Stimulated activated CD4-positive, alpha-beta T cell treated with anti-CD3 and anti-CD28 coated beads, Interleukin-2, amount 100 ng/mL, for 4 hours (primary cell): ENCODE results near the gene LRRC4C.
"Not testable (repeated sequence)": the region's sequence is repeated elsewhere in the genome, so short reads cannot be mapped to it uniquely, and the experiment has no call there.

ENCODE experiments used
- DNase-seq: peaks from one replicate; pipeline ENCODE4 v3.0.0-alpha.2; 2020; ENCODE audit warnings: low read depth

Gene LRRC4C

GRCh38 chr11:41018224-41018623 is 441.2 kb downstream of the LRRC4C start:
- no peak for DNase-seq

DNA sequence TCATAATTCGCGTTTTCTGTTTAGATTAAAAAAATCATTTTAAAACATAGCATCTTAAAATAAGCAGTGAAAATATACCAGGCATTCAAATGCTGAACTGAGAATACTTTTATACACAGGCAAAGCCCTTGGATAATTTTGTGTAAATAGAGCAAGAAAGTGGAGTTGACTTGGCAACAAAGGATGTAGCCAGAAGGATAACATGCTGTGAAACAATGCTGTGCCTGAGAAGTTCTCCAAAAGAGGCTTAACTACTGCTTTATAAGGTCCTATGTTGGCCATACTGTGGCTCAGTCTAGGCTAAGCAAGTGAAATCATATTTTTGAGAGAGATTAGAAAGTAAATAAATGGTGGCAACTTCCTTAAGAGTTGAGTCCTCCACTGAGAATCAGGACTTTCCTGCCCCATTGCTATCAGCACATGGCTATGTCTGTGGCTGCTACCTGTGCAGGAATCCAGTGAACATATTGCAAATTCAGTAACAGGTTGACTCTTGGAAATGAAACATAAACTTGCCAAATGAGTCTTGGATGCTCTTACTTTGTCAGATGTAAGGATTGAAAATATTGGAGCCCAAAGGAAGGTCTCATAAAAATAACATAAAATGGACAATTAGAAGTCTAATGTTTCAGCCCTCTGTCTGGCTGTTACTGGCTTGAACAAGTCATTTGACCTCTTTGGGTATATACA is 448.9 kb downstream of the LRRC4C start:
- no peak for DNase-seq

GRCh38 chr11:41005986-41006385 is 453.5 kb downstream of the LRRC4C start:
- no peak for DNase-seq

DNA sequence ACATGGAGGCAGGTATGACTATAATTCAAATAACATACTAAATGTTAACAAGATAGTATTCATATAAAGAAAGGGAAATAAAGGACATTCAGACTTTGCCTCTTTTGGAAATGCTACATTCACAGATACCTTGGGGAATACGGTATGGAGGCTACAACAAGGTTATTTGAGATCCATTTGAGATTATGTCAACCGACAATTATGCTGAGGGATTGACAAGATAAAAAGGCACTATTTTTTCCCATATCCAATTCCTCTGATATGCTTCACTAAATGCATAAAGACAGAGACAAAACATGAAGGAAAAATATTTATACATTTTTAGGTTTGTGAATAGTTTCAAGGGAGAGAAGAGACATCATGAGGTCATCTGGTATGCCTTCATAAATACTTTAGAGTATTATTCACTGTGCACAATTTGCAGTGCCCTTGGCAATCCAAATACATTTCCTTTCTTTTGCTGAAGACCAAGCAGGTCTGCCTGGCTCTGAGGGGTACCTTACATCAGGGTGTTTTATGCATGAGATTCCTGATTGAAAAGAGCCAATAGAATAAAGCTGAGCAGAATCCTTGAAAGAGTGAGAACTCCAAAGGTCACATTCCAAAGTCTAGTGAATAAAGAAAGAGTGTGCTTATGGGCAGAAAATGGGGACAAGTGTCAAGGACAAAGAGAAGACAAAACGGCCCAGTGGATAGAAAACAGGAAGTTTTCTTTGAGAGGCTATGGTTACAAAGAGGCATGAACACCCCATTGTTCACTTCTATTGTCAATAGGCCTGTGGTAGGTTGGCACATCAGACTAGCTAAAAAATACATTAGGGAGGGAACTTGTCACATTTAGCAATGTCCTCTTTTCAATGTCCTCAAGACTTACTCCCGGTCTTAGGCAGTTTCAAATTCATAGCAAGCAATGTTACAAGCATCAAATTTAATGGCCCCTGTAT is 455.8 kb downstream of the LRRC4C start:
- DNase-seq = no peak

- no peak for DNase-seq
Measured at GRCh38 chr11:40998920-40999319, 460.5 kb downstream of the LRRC4C start.

DNA sequence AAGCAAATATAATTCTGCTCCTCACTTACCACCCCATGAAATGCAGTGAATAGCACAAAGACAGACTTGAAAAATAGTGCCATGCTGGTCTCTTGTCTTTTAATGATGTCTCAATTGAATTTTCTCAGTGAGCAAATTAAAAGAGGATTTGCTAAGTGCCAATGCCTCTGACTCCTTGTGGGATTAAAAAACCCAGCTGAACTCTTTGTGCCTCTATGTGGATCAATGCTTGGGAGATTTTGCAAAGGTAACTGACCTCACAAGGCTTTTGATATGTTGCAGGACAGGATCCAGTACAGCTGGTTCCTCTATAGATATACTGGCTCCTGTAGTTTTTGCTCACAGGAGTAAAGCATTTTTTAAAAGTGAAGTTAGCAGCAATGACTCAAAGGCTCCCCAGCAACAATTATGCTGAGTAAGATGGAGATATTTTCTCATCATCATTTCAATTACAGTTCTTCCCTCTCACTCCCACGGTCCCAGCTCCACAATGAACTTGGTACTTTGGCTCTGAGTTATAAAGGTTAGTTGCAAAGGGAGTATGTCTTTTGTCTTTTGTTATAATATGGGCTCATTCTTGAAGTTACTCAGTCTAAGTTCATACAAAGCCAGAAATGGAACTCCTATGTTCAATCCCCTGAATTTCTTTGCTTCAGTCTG is 471.5 kb downstream of the LRRC4C start:
- no peak for DNase-seq

DNA sequence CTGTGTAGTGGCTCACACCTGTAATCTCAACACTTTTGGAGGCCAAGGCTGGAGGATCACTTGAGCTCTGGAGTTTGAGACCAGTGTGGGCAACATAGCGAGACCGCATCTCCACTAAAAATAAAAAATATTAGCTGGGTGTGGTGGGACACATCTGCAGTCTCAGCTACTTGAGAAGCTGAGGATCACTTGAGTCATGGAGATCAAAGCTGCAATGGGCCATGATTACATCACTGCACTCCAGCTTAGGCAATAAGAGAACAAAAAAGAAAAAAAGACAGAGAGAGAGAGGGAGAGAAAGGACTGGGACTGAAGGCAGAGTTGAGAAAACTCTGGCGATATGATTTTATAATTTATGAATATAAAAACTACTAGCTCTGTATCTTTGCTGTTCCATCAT is 473.1 kb downstream of the LRRC4C start:
- DNase-seq = no peak

GRCh38 chr11:40975076-40975475 is 484.4 kb downstream of the LRRC4C start:
- DNase-seq = no peak

DNA sequence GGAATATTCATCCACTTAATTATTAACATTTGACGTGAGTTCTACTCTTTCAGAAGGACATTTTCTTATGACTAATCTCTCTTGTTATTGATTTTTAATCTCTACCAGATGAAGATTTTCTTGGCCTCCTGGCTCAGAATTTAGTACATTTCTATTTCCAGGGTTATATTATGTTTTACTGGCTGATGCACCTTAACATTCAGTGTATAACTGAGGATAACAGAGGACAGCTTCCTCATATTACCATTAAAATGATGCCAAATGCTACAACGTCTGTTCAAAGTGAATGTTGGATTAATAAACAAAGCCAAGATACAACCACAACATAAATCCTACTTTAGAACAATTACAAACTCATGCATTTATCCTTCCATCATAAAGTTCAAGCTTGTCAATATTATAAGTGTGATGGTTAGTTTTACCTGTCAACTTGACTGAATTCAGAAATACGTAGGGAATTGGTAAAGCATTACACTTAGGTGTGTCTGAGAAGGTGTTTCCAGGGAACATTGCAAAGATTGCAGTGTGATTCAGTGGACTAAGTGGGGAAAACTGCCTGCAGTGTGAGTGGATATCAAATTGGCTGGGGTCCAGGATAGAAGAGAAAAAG is 485.2 kb downstream of the LRRC4C start:
- no peak for DNase-seq

DNA sequence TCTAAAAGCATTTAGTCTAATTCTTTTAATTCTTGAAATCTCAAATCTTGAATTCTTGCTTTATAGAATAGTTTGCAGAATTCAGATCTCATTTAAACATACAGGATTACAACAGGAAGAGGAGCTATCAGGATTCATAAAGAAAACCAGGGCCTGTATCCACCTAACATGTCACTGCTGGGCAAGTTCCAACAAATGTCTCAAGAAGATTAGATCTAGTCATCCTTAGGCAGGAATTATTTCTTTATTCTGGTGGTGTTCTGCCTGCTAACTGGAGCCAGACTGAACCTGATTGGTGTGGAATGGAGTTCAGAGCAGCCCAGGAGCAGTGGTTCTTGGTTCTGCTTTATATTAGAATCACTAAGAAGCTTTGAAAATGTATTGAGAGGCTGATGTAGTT is 500.7 kb downstream of the LRRC4C start:
- DNase-seq = no peak

- no peak for DNase-seq
Measured at GRCh38 chr11:40952479-40952878, 507.0 kb downstream of the LRRC4C start.

DNA sequence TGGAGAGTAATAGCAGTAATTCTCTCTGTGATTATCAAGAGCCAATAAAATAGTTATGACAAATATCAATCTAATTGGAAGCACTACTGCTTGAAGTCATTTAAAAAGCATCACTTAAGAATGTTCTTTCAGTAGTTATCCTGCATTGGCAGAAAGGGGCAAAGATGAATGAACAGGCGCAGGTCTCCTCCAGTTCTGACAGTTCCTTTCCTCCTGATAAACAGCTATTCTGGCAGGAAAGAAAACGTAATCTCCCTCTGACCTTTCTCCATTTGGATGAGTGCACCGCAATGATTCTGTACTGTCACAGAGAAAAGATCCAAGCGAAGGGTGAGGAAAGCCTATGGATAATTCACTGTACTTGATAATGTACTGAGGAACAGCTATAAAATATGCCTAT is 521.5 kb downstream of the LRRC4C start:
- DNase-seq = no peak

DNA sequence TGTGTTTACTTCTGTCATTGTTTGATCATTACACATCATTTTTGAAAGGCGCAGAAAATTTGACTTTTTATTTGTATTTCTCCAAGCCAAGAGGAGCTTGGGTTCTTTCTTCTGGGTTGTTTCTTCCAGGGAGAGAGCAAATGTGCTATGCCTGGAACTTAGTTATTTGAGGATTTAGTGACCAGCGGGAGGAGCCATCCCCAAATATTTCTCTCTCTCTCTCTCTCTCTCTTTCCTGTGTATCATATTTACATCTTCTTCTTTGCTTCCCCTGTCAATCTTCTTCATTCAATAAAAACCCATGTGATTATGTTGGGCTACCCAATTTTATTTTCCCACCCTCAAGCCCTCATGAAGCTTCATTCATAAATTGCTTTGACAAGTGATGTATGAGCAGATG is 534.5 kb downstream of the LRRC4C start:
- no peak for DNase-seq

- no peak for DNase-seq
Measured at GRCh38 chr11:40921246-40921645, 538.2 kb downstream of the LRRC4C start.

- DNase-seq = not testable (repeated sequence)
Measured at GRCh38 chr11:40910774-40911173, 548.7 kb downstream of the LRRC4C start.

GRCh38 chr11:40894501-40894900 is 565.0 kb downstream of the LRRC4C start:
- DNase-seq = no peak

- no peak for DNase-seq
Measured at GRCh38 chr11:40885250-40885954, 574.0 kb downstream of the LRRC4C start.

GRCh38 chr11:40882301-40882700 is 577.2 kb downstream of the LRRC4C start:
- no peak for DNase-seq

- no peak for DNase-seq
Measured at GRCh38 chr11:40879911-40880310, 579.5 kb downstream of the LRRC4C start.

DNA sequence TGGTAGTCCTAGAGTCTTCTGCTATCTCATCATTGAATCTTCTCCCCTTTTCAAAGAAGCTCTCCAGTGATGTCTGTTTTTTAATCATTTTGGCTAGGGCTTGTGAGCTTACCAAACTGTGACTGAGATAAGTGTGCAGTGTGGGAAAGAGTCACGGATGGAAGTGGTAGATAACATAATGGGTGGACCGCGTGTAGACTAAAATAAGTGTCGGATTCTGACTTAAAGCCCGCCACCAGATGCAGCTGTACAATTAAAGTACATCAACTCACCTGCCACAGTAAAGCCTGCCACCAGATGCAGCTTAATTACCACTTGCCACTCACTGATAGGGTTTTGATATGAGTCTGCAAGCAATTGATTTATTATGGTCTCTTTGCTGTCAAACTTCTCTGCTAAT is 581.5 kb downstream of the LRRC4C start:
- no peak for DNase-seq

DNA sequence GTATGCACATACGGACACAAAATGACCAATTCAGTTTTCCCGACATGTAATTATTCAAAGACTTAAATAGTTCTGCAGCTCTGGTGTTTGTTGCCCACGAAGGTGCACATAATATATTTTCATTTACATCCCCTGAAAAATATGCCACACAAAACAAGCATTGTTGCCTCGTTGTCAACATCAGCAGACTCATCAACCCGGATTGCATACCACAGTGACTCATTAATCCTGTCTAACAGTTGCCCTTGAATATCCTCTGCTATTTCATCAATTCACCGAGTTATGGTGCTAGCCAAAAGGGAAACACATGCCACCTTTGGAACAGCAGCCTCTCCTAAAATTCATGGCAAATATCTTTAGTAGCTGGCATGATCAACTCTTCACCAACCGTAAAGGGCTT is 582.2 kb downstream of the LRRC4C start:
- DNase-seq = no peak
